Lower lobe of right lung (tissue), 2 donors: ENCODE data around the gene CCDC57. TPM values are rescaled to one million over a fixed set of nuclear protein-coding genes. Genes with fewer than 3 reads are reported as not detected.
"Not testable (repeated sequence)": the region's sequence is repeated elsewhere in the genome, so short reads cannot be mapped to it uniquely, and the experiment has no call there.

ENCODE experiments used
- ATAC-seq, 2 donors: fragments of 200-7000 bp; cut with Tn5 transposase; one replicate each; pipeline ENCODE4 v1.9.1; 2020 to 2022; ENCODE audit warnings: mild to moderate bottlenecking in 2 of 2, moderate library complexity in 2 of 2
- DNase-seq: peaks from one replicate; pipeline ENCODE4 v3.0.0-alpha.2; 2020
- H3K27ac ChIP-seq: fragments of 200-600 bp; one replicate; pipeline ENCODE4 v1.8.0; 2022
- H3K27me3 ChIP-seq: fragments of 200-600 bp; one replicate; pipeline ENCODE4 v1.8.0; 2022; ENCODE audit warnings: low read depth
- H3K36me3 ChIP-seq: fragments of 200-600 bp; one replicate; pipeline ENCODE4 v1.8.0; 2022; ENCODE audit warnings: mild to moderate bottlenecking
- H3K4me1 ChIP-seq: fragments of 200-600 bp; one replicate; pipeline ENCODE4 v1.8.0; 2022
- H3K4me3 ChIP-seq: fragments of 200-600 bp; one replicate; pipeline ENCODE4 v1.8.0; 2022; ENCODE audit warnings: mild to moderate bottlenecking
- H3K9me3 ChIP-seq: fragments of 200-600 bp; one replicate; pipeline ENCODE4 v1.8.0; 2022
- intact Hi-C: fragments of 100-400 bp; cut with DNase I; formaldehyde crosslinking; loops from one replicate; pipeline ENCODE4 v1.11.0; 2022
- total RNA-seq: library from RNA; stranded (reverse); fragmentation: NEBNext Ultra II Directional; extraction: Animal tissue kit (Norgen Biotek cat#: 25700); gene quantifications from one replicate; pipeline ENCODE4 v1.2.1, GENCODE V29; 2021
- TF ChIP-seq, protein P1 (sequence below): fragments of 200-600 bp; IDR thresholded peaks from one replicate; pipeline ENCODE4 v1.8.0; 2022; ENCODE audit warnings: antibody characterized with exemption, mild to moderate bottlenecking
- donor health status: DM: no; HTN: yes; CAD: no; lungs with severe emphysema.

Gene CCDC57
- total RNA-seq, 1 donor from 2014 or later, result 63.4 TPM

DNA sequence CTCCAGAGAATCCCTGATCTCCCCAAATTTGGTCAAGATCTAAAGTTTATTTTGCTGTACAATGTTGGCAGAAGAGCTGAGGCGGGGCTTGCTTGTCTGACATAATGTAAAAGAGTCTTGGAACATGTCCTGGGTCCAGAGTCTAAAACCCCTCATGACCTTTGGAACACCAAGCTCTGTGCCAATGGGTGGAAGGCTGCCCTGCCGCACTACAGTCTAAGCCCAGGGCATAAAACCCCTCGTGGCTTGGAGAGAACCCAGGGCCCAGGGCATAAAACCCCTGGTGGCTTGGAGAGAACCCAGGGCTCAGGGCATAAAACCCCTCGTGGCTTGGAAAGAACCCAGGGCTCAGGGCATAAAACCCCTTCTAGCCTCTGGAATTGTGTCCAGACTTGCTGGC, 36.7 kb downstream of the CCDC57 start:
- Histone ChIP-seq H3K36me3 (peaks cover 43% of the 10 kb centered on the region), H3K4me3 (no peak overlapping the region), H3K9me3 (no peaks in the 10 kb centered on the region), H3K27me3 (no peaks in the 10 kb centered on the region), H3K4me1 (no peaks in the 10 kb centered on the region), H3K27ac (no peak overlapping the region)
- TF ChIP-seq, protein P1, sequence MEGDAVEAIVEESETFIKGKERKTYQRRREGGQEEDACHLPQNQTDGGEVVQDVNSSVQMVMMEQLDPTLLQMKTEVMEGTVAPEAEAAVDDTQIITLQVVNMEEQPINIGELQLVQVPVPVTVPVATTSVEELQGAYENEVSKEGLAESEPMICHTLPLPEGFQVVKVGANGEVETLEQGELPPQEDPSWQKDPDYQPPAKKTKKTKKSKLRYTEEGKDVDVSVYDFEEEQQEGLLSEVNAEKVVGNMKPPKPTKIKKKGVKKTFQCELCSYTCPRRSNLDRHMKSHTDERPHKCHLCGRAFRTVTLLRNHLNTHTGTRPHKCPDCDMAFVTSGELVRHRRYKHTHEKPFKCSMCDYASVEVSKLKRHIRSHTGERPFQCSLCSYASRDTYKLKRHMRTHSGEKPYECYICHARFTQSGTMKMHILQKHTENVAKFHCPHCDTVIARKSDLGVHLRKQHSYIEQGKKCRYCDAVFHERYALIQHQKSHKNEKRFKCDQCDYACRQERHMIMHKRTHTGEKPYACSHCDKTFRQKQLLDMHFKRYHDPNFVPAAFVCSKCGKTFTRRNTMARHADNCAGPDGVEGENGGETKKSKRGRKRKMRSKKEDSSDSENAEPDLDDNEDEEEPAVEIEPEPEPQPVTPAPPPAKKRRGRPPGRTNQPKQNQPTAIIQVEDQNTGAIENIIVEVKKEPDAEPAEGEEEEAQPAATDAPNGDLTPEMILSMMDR, result no peak
- DNase-seq (no peak), ATAC-seq (no peak)
- intact Hi-C loops, result no loop called here

DNA sequence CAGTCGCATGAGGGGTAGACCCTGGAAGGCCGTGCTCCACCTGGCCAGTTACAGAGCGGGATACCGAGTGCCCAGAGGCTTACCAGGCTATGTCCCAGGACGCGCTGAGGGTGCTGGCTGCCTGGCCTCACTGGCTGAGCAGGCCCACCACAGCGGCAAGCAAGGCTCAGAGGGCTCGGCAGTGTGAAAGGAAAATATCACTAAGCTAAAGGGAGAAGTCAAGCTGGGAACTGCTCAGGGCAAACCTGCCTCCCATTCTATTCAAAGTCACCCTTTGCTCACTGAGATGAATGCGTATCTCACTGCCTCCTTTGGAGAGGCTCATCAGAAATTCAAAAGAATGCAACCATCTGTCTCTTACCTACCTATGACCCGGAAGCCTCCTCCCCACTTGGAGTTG, 37.4 kb downstream of the CCDC57 start:
- Histone ChIP-seq H3K27ac (no peak overlapping the region), H3K9me3 (no peaks in the 10 kb centered on the region), H3K36me3 (peaks cover 44% of the 10 kb centered on the region), H3K4me3 (no peak overlapping the region), H3K4me1 (no peaks in the 10 kb centered on the region), H3K27me3 (no peaks in the 10 kb centered on the region)
- TF ChIP-seq, protein P1, result no peak
- no peak for ATAC-seq
- DNase-seq, result no peak
- intact Hi-C loops, result no loop called here

DNA sequence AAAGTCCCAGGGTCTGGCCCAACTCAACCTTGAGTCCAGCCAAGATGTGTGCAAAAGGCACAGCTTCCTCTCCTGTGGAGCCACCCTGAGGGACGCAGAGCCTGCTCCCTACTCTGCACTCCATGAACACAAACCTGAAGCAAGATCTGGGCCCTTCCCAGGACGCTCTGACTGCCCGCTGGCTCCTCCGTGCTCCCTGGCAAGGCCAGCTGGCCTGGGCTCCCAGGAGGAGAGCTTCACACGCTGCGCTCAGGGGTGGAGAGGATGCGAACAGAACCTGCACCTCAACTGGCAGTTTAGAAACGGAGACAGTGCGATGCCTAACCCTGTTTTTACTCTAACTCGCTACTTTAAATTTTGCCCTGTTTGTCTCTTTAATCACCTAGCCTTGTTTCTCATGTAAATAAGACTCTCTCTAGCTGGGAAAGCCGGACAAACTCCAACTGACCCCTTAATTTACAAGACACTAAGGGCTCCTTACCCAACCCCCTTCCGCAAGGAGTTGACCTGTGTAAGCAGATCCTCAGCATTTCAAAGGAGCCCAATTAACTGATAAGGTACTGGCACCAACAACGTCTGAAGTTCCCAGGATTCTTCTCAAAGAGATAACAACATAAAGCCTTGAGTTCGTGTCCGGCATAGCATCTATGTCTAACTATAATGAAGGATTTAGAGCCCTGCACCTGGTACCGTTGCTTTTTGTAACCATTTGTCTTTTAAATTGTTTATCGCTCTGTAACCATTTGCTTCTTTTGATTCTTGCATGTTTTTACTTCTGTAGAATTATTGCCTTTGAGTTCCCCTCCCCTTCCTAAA, 38.4 kb downstream of the CCDC57 start:
- H3K27ac ChIP-seq, ATAC-seq, DNase-seq, H3K9me3 ChIP-seq, H3K4me3 ChIP-seq, intact Hi-C loops, H3K27me3 ChIP-seq, H3K4me1 ChIP-seq: not testable (repeated sequence)
- peaks cover 44% of the 10 kb centered on the region for H3K36me3 ChIP-seq

DNA sequence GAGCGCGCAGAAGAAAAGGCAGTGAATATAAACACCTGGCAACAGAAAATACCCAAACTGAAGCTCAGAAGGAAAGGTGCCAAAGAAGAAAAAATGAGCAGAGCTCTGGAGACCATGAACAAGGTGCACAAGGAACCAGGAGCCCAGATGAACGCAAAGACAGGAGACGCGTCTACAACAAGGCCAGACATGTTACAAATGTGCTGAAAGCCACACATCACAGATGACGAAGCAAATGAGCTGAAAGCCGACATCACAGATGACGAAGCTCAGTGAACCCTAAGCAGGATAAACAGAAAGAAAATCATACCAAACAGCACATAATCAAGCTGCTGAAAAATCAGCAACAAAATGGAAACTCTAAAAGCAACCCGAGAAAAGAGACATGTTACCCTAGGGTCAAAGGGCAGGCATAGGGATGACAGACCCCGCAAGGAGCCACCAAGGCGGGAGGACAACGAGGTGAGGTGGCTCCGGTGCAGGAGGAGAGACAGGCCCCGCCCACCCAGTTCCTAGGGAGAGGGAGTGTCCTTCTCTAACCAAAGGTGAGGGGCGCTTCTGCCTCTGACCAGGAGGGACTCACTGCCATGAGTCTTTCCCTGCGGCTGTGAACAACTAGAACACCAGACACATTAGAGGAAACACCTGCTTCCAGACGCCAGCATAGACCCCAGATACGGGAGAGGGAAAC, 39.1 kb downstream of the CCDC57 start:
- intact Hi-C loops, result no loop called here
- no peak overlapping the region for H3K4me3 ChIP-seq
- H3K27ac ChIP-seq, result no peak overlapping the region
- TF ChIP-seq, protein P1, result no peak
- no peaks in the 10 kb centered on the region for H3K4me1 ChIP-seq
- H3K36me3 ChIP-seq, result peaks cover 39% of the 10 kb centered on the region
- H3K9me3 ChIP-seq, result no peaks in the 10 kb centered on the region
- ATAC-seq (no peak), DNase-seq (no peak)
- no peaks in the 10 kb centered on the region for H3K27me3 ChIP-seq

DNA sequence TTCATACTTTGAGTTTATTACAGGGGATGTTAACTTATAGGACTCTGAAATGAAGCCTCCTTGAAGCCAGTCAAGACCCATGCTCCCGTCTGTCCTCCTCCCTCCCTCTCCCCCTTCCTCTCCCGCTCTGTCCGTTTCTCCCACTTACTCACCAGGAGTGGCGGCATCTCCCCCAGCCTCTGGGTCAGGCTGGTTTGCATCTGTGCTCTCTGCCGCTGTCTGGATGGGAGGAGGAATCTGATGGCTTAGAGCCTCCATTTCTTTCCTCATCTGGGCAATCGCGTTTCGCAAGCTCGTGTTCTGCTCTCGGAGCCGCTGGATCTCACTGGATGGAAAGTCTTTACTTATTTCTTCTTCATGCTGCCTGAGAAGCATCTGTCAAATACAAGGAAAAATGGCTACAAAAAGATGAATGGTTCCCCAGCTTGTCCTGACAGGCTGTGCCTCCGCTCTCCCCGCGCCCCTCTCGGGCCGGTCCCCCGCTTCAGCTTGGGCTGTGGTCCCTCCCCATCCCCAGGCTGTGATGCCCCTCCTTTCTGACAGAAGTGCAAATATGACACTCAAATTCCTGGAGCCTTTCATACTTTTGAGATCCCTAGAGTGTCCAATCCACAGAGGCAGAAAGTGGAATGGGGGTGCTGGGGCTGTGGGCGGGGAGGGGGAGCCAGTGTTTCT, 40.0 kb downstream of the CCDC57 start:
- no peaks in the 10 kb centered on the region for H3K27me3 ChIP-seq
- no peaks in the 10 kb centered on the region for H3K9me3 ChIP-seq
- no peak for ATAC-seq
- intact Hi-C loops, result no loop called here
- no peak overlapping the region for H3K4me3 ChIP-seq
- DNase-seq, result no peak
- TF ChIP-seq, protein P1, result no peak
- H3K27ac ChIP-seq, result no peak overlapping the region
- H3K36me3 ChIP-seq, result peaks cover 30% of the 10 kb centered on the region
- no peaks in the 10 kb centered on the region for H3K4me1 ChIP-seq
